Memory B cell (primary cell): ENCODE results near the gene RRP1B.
"Not testable (repeated sequence)": the region's sequence is repeated elsewhere in the genome, so short reads cannot be mapped to it uniquely, and the experiment has no call there.

Source experiments
- ATAC-seq: fragments of 150-1000 bp; cut with Tn5 transposase; 2 replicates; pipeline ENCODE4 v1.10.0; 2021; ENCODE audit warnings: low read depth, mild to moderate bottlenecking, moderate library complexity
- DNase-seq, 2 donors: peaks; one replicate each; pipeline ENCODE4 v3.0.0; 2022; ENCODE audit warnings: low spot score in 2 of 2
- H3K27ac Mint-ChIP-seq: one replicate; pipeline ENCODE4 v1.8.0; 2022; ENCODE audit warnings: mild to moderate bottlenecking, moderate library complexity, mixed read lengths
- H3K27me3 Mint-ChIP-seq: one replicate; pipeline ENCODE4 v1.8.0; 2022; ENCODE audit warnings: mixed read lengths
- H3K36me3 Mint-ChIP-seq: one replicate; pipeline ENCODE4 v1.8.0; 2022; ENCODE audit warnings: mild to moderate bottlenecking, mixed read lengths
- H3K4me1 Mint-ChIP-seq: one replicate; pipeline ENCODE4 v1.8.0; 2022; ENCODE audit warnings: mixed read lengths
- H3K4me3 Mint-ChIP-seq: one replicate; pipeline ENCODE4 v1.8.0; 2022; ENCODE audit warnings: mild to moderate bottlenecking, moderate library complexity, mixed read lengths
- H3K9me3 Mint-ChIP-seq: one replicate; pipeline ENCODE4 v1.8.0; 2022; ENCODE audit warnings: mixed read lengths

RRP1B gene

DNA sequence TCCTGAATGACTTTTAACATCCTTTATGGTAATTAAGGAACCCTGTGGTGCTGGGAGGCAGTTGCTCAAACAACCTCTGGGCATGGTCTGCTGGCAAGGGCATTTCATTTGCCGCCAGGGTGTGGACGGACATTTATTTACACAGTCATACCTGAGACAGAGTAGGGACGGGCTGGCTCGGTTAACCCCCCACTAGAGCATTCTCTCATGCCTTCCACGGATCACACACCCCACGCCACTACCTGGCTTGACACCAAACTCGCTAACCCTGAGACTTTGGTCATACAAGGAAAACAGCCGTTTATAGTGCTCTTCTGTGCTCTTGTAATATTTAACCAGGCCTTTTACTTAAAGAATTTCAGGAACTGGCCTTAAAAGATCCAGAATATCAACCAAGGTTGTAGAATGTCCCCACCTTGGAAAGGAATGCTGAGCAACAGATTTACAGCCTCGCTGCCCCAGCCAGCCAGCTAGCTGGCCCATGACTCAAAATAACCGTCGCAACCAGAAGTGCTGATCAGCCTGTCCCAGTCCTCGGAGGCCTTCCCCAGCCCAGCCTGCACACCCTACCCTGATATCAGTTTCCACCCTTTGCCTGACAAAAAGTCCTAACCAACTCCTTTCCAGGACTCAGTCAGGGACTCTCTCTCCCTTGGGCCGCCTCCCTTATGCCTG, 53.0 kb downstream of the RRP1B start:
- no peaks in the 10 kb centered on the region for H3K9me3 Mint-ChIP-seq
- no peak overlapping the region for H3K27ac Mint-ChIP-seq
- ATAC-seq: no peak
- peaks cover 12% of the 10 kb centered on the region for H3K4me1 Mint-ChIP-seq
- H3K4me3 Mint-ChIP-seq: no peak overlapping the region
- no peaks in the 10 kb centered on the region for H3K36me3 Mint-ChIP-seq
- no peak for DNase-seq
- peaks cover 13% of the 10 kb centered on the region for H3K27me3 Mint-ChIP-seq

DNA sequence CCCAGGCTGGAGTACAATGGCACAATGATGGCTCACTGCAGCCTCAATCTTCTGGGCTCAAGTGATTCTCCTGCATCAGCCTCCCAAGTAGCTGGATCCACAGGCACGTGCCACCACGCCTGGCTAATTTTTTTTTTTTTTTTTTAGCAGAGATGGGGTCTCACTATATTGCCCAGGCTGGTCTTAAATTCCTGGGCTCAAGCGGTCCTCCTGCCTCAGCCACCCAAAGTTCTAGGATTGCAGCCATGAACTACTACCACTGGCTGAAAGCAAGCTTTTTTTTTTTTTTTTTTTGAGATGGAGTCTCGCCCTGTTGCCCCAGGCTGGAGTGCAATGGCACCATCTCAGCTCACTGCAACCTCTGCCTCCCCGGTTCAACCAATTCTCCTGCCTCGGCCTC, 53.8 kb downstream of the RRP1B start:
- H3K4me1 Mint-ChIP-seq: peaks cover 15% of the 10 kb centered on the region
- H3K27ac Mint-ChIP-seq, DNase-seq, H3K9me3 Mint-ChIP-seq, ATAC-seq, H3K4me3 Mint-ChIP-seq, H3K36me3 Mint-ChIP-seq: not testable (repeated sequence)
- H3K27me3 Mint-ChIP-seq: peaks cover 15% of the 10 kb centered on the region

DNA sequence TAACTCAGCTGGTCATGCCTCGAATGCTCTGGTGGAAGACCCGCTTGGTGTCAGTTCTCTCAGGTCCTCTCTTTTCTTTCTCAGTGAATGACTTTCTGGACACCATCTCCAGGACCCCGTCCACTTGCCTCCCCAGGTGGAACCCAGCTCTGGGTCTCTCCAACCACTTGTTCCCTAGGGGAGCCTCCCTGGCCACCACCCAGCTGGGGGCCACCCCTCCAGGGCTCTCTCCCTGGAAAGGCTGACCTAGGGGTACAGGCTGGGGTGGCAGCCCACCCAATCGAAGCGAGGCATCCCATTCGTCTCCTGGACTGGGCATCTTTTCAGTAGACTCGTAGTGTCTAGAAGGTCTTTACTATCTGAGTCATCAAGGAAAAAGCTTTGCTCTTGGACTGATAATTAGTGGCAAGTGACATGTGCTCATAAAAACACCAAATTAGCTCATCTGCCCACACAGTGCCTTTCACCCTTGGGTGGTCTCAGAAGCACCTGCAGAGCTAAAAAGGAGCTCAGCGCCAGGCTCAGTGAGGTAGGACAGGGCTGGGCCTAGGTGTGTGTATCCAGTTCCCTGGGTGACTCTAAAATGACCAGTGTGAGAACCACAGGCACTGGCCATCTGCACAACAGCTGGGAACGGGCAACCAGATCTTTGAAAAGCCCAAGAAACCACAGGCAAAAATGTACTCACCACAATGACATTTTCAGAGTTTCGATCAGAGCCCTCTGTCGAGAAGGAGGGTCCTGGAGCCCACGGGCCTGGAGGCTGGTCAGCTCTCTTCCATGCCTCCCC, 57.2 kb downstream of the RRP1B start:
- no peaks in the 10 kb centered on the region for H3K9me3 Mint-ChIP-seq

DNA sequence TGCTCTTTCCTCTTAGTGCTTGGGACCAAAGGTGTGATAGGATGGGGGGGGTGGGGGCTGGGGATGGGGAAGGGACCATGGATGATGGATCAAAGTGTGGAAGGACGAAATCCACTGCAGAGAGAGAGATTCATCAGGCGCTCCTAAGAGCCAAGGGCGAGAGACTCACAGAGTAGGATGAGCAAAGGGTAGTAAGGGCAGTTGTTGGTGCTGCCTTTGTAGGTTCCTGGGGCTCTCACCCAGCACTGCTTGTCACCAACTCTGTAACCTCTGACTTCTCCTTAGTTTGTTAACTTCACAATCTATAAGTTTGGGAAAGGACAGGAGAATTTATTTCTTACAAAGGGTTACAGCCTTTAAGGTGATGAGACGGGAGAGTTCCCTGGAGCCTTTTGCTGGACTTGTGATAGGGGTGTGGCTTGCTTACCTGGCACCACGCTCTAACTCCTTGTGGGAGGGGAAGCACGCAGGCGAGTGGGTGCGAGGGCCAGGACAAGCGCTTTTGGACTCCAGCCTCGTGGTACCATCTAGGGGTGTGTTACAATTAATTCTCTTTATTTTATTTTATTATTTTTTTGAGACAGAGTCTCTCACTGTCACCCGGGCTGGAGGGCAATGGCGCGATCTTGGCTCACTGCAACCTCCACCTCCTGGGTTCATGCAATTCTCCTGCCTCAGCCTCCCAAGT, 58.0 kb downstream of the RRP1B start:
- peaks cover 36% of the 10 kb centered on the region for H3K4me1 Mint-ChIP-seq
- DNase-seq: no peak
- peak overlapping the region; percentile 46 for H3K4me3 Mint-ChIP-seq
- no peaks in the 10 kb centered on the region for H3K9me3 Mint-ChIP-seq
- H3K27ac Mint-ChIP-seq: peak overlapping the region; percentile 8
- no peak for ATAC-seq
- H3K27me3 Mint-ChIP-seq: peaks cover 7% of the 10 kb centered on the region
- H3K36me3 Mint-ChIP-seq: no peaks in the 10 kb centered on the region

More for the DNA sequence above, 57.2 kb downstream of the RRP1B start:
- ATAC-seq (no peak), DNase-seq (no peak)
- Mint-ChIP-seq H3K36me3 (no peaks in the 10 kb centered on the region), H3K27me3 (peaks cover 8% of the 10 kb centered on the region), H3K4me3 (peak overlapping the region; percentile 46), H3K4me1 (peaks cover 30% of the 10 kb centered on the region), H3K27ac (peak overlapping the region; percentile 8)

DNA sequence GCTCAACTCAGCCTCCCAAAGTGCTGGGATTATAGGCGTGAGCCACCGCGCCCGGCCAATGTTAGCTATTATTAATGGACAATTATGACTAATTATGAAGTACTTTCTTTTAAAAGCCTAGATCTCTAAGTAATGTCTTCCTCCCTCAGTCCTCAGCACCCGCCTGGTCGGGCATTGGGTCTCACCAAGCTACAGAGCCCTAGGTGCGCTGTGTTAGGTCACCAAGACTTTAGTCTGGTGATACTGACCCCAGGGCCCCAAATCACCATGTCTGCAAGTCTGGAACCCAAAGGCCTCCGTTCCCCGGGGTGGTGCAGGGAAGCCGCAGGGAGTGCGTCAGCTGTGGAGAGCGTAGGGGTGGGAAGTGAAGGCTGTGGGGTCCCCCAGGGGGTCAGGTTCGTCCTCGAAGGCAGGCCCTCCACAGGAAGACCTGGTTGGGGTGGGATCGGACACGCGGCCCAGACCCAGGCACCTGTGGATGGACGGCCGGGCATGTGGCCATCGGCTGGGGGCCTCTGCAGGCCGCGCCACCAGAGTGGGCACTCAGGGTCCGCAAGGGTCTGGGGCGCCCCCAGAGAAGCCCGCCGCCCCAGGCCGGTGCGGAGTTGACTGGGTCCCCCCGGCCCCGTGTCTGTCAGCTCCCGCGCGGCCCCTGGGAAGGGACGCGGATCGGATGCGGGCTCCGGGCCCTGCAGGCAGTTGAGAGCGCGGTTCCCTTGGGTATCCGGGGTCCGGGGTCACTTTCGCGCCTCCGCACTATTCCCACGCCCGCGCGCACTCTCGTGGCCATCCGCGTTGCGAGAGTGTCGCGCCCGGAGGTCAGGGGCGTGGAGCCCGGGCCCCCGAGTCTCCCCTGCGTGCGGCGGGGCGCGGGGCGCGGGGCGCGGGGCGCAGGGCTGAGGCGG, 58.9 kb downstream of the RRP1B start:
- DNase-seq (no peak), ATAC-seq (no peak)
- peaks cover 36% of the 10 kb centered on the region for H3K4me1 Mint-ChIP-seq
- H3K9me3 Mint-ChIP-seq: no peaks in the 10 kb centered on the region
- H3K27me3 Mint-ChIP-seq: peaks cover 7% of the 10 kb centered on the region
- H3K27ac Mint-ChIP-seq: peak overlapping the region; percentile 80
- peak overlapping the region; percentile 86 for H3K4me3 Mint-ChIP-seq
- H3K36me3 Mint-ChIP-seq: no peaks in the 10 kb centered on the region

DNA sequence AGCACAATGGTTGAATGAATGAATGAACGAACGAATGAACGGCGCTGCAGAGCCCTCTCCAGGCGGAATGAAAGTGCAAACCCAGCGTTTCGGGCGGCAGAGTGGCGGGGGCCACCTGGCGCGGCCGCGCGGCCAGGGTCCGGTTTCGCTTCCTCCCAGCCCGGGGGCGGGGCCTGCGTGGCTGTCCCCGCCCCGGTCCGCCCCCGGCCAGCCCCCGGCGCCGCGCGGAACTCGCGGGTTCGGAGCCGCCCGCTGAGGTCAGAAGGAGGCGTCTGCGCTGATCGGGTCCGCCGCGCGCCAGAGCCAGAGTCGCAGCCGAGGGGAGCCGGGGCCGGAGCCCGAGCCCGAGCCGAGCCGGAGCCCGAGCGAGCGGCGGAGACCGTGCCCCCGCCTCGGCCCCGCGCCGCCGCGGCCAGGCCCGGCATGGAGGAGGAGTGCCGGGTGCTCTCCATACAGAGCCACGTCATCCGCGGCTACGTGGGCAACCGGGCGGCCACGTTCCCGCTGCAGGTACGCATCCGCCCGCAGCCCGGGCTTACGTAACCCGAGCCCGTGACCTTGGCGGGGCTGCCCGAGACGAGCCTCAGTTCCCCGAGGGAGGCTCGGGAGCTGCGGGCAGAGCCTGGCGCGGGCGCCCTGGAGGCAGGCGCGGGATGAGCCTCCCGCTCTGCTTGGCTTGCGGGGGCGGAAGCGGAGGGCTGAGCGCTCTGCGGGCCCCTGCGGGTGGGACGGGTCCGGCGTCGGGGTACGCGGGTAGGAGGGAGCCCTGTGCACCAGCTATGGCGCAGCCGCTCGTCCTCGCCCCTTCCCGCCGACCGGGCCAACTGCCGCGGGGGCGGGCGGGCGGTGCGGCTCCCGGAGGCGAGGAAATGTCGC, 59.8 kb downstream of the RRP1B start, which contains the start of gene PDXK:
Gene PDXK, plus strand, starts transcription at position 258 of the 876 bp plus-strand sequence. Its CDS starts 166 bp downstream, at position 424.
- Mint-ChIP-seq H3K36me3 (no peaks in the 10 kb centered on the region), H3K9me3 (no peaks in the 10 kb centered on the region), H3K27ac (peak within 1 kb of the TSS; percentile 80), H3K4me1 (peaks cover 36% of the 10 kb centered on the region), H3K27me3 (peaks cover 7% of the 10 kb centered on the region), H3K4me3 (peak within 1 kb of the TSS; percentile 86)
- ATAC-seq: peak; percentile 82
- peak; percentile 89 to 90 for DNase-seq

DNA sequence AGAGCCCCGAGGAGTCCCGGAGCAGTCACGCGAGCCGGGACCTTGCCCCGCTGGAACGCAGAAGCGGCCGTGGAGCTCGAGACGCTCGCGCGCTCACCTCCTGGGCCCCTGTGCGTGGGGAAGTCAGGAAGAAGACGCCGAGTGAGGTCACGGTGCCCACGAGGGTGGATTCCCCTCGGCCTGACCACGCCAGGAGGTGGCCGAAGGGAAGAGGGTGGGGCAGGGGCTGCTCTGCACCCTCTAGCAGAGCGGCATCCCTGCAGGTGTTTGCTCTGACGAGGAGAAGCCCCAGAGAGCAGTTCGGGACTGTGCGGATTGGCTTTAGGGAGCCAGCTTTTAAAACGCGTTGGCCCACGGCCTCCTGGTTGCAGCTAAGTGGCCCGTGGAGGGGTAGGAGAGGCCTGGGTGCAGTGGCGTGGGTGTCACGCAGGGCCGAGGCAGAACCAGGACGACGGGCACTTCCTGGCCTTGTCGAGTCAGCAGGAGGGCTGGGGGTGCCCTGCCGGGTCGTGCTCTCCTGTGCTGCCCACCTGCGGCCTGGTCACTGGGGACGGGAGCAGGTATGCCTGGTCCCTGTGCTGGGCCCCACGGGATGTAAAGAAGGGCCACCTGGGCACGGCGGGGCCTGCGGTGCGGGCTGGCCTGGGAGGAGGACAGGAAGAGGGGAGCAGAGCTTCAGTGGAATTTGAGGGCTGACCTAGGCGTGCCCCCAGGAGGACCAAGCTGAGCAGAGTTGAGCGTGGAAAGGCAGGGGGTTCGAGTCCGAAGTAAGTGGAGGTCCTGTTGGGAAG, 60.6 kb downstream of the RRP1B start:
- Mint-ChIP-seq H3K27me3 (peaks cover 7% of the 10 kb centered on the region), H3K4me1 (peaks cover 38% of the 10 kb centered on the region), H3K27ac (peak overlapping the region; percentile 69), H3K4me3 (peak overlapping the region; percentile 86), H3K36me3 (no peaks in the 10 kb centered on the region), H3K9me3 (no peaks in the 10 kb centered on the region)
- ATAC-seq (peak; percentile 8), DNase-seq (peak in 1 of 2 donors; percentile 32)

DNA sequence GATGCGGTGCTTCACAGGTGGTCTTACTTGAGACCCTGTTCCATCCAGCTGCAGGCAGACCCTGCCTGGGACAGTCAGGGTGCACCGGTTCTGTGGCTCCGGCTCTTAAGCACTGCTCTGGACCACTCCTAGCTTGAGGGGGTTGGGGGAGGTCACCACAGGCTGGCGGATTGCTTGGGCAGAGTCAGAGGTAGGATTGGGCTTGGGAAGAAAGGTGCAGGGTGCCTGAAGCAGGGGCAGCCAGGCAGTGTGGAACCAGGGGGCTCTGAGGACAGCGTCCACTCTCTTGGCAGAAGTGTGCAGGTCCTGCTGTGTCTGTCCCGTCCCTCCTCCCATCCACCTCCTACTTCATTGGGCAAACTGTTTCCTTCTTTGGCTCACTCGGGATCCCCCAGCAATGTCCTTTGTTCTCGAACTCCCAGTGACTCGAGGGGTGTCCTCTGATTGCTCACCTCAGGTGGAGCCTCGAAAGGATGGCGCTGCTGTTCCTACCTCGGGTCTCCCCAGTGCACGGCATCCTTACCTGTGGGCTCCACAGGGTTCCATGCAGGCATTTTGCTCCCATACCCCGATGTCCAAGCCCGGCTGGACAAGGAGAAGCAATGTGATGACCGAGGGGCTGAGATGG, 61.3 kb downstream of the RRP1B start:
- DNase-seq: no peak
- Mint-ChIP-seq H3K36me3 (no peaks in the 10 kb centered on the region), H3K9me3 (no peaks in the 10 kb centered on the region), H3K27me3 (peaks cover 4% of the 10 kb centered on the region), H3K4me3 (peak overlapping the region; percentile 86), H3K4me1 (peaks cover 43% of the 10 kb centered on the region), H3K27ac (peak overlapping the region; percentile 69)
- ATAC-seq: no peak

DNA sequence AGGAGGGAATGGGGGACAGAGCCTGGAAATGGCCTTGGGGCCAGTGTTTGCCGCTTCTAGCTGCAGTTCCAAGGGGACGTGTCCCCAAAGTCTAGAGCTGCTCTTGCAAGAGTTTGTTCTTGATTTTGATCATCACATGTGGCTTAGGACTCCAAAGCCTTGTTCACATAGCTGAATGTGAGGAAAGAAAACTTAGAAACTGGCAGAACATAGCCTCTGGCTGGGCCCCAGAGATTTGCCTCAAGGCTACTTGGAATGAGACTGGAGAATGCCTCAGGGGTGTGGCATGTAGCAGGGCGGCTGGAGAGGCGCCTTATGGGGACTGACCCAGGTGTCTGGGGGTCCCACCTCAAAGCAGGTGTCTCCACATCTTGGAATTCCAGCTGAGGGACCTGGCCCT, 61.8 kb downstream of the RRP1B start:
- Mint-ChIP-seq H3K4me3 (peak overlapping the region; percentile 86), H3K4me1 (peaks cover 45% of the 10 kb centered on the region), H3K27ac (no peak overlapping the region), H3K27me3 (peaks cover 2% of the 10 kb centered on the region), H3K9me3 (no peaks in the 10 kb centered on the region), H3K36me3 (no peaks in the 10 kb centered on the region)
- DNase-seq: no peak
- ATAC-seq: no peak

DNA sequence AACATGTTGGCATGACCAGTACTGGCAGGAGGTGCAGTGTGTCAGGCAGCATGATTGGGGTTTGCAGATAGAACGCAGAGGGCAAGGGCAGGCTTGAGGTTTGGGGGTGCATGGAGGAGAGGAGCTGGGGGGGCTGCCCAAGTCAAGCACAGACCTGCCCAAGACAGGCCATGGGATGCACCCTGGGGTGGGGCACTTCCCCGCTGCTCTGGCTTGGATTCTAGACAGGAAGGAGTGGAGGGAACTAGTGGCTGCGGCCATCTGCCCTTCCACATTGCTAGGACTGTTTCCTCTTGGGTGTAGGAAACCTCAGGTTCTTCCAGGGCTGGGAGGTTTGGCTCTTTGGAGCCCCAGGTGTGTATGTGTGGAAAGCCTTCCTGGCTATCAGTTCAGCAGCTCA, 62.6 kb downstream of the RRP1B start:
- no peak overlapping the region for H3K4me3 Mint-ChIP-seq
- H3K27ac Mint-ChIP-seq: no peak overlapping the region
- no peaks in the 10 kb centered on the region for H3K9me3 Mint-ChIP-seq
- H3K27me3 Mint-ChIP-seq: peaks cover 2% of the 10 kb centered on the region
- H3K36me3 Mint-ChIP-seq: no peaks in the 10 kb centered on the region
- peaks cover 43% of the 10 kb centered on the region for H3K4me1 Mint-ChIP-seq
- DNase-seq: no peak
- no peak for ATAC-seq

DNA sequence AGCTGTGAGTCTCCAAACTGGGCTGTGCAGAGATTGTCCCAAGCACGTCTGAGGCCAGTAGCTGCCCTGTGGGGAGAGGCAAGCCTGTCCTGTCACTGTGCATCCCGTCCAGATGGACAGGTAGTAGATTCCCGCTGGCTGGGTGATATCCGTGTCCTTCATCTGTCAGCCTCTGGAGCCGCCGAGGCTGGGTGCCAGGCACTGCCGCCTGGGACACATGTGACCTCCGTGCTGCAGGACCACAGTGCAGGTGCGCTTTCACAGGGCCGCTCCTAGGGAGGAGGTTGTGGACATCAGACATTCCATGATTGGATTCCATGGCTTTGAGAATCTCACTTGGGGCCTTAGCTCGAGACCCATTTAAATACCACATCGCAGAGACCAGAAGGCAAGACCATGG, 64.3 kb downstream of the RRP1B start:
- DNase-seq (no peak), ATAC-seq (no peak)
- peaks cover 50% of the 10 kb centered on the region for H3K4me1 Mint-ChIP-seq
- no peak overlapping the region for H3K27ac Mint-ChIP-seq
- no peak overlapping the region for H3K4me3 Mint-ChIP-seq
- H3K9me3 Mint-ChIP-seq: no peaks in the 10 kb centered on the region
- H3K27me3 Mint-ChIP-seq: no peaks in the 10 kb centered on the region
- H3K36me3 Mint-ChIP-seq: no peaks in the 10 kb centered on the region
